WTC11 (cell line): Measurements from ENCODE around the gene LRRC27. TPM values are rescaled to one million over a fixed set of nuclear protein-coding genes. Genes with fewer than 3 reads are reported as not detected.
A peak's percentile ranks its signal among the peaks of the same experiment; 100 is the strongest.

Experiments
- ARID4B ChIP-seq: sonication (generic); formaldehyde crosslinking; IDR thresholded peaks from 2 replicates; pipeline ENCODE4 v1.8.0; 2023; ENCODE audit warnings: missing genetic modification reagents, mild to moderate bottlenecking, borderline replicate concordance
- ATF1 ChIP-seq: sonication (generic); formaldehyde crosslinking; IDR thresholded peaks from 2 replicates; pipeline ENCODE4 v1.8.1; 2023; ENCODE audit warnings: mild to moderate bottlenecking, moderate library complexity, missing genetic modification reagents
- CREM ChIP-seq: sonication (generic); formaldehyde crosslinking; IDR thresholded peaks from 2 replicates; pipeline ENCODE4 v1.8.1; 2022; ENCODE audit warnings: mild to moderate bottlenecking, missing genetic modification reagents, moderate library complexity
- EMX1 ChIP-seq: fragments of 250-450 bp; sonication (Bioruptor Pico); IDR thresholded peaks from 2 replicates; pipeline ENCODE4 v1.8.0; 2021; ENCODE audit warnings: mild to moderate bottlenecking
- ESRRA ChIP-seq: sonication (generic); formaldehyde crosslinking; IDR thresholded peaks from 2 replicates; pipeline ENCODE4 v1.8.1; 2022; ENCODE audit warnings: mild to moderate bottlenecking, missing genetic modification reagents, borderline replicate concordance
- HMGA2 ChIP-seq: fragments of 250-450 bp; sonication (Bioruptor Pico); IDR thresholded peaks from 2 replicates; pipeline ENCODE4 v1.4.0; 2021; ENCODE audit warnings: mild to moderate bottlenecking, moderate library complexity
- IRF2 ChIP-seq: sonication (generic); formaldehyde crosslinking; IDR thresholded peaks from 2 replicates; pipeline ENCODE4 v1.8.0; 2022; ENCODE audit warnings: low read depth, missing genetic modification reagents, borderline replicate concordance
- JAZF1 ChIP-seq: fragments of 250-450 bp; sonication (Bioruptor Pico); IDR thresholded peaks from 2 replicates; pipeline ENCODE4 v1.9.0; 2021; ENCODE audit warnings: moderate library complexity, mild to moderate bottlenecking, inconsistent platforms
- MXD4 ChIP-seq: fragments of 250-450 bp; sonication (Bioruptor Pico); IDR thresholded peaks from 2 replicates; pipeline ENCODE4 v1.8.0; 2021; ENCODE audit warnings: mild to moderate bottlenecking, moderate library complexity, borderline replicate concordance
- NFYB ChIP-seq: sonication (generic); formaldehyde crosslinking; conservative IDR thresholded peaks from 2 replicates; pipeline ENCODE4 v1.8.0; 2022; ENCODE audit warnings: low read depth, missing genetic modification reagents
- PRRX2 ChIP-seq: fragments of 250-450 bp; sonication (Bioruptor Pico); IDR thresholded peaks from 2 replicates; pipeline ENCODE4 v1.8.0; 2021; ENCODE audit warnings: mild to moderate bottlenecking
- RELA ChIP-seq: sonication (generic); formaldehyde crosslinking; IDR thresholded peaks from 2 replicates; pipeline ENCODE4 v1.8.1; 2022; ENCODE audit warnings: missing genetic modification reagents, mild to moderate bottlenecking, borderline replicate concordance
- RORB ChIP-seq: fragments of 250-450 bp; sonication (Bioruptor Pico); IDR thresholded peaks from 2 replicates; pipeline ENCODE4 v1.9.0; 2021; ENCODE audit warnings: mild to moderate bottlenecking
- SMAD3 ChIP-seq: sonication (generic); formaldehyde crosslinking; IDR thresholded peaks from 2 replicates; pipeline ENCODE4 v1.8.0; 2022; ENCODE audit warnings: missing genetic modification reagents, mild to moderate bottlenecking, borderline replicate concordance
- SMAD4 ChIP-seq: sonication (generic); formaldehyde crosslinking; IDR thresholded peaks from 2 replicates; pipeline ENCODE4 v1.8.0; 2022; ENCODE audit warnings: mild to moderate bottlenecking, missing genetic modification reagents
- ZNF423 ChIP-seq: fragments of 250-450 bp; sonication (Bioruptor Pico); IDR thresholded peaks from 2 replicates; pipeline ENCODE4 v2.1.2; 2022; ENCODE audit warnings: mild to moderate bottlenecking, moderate library complexity
- ZNF512 ChIP-seq: sonication (generic); formaldehyde crosslinking; IDR thresholded peaks from 2 replicates; pipeline ENCODE4 v1.8.1; 2022; ENCODE audit warnings: missing genetic modification reagents, borderline replicate concordance
- total RNA-seq: library from RNA; stranded (reverse); gene quantifications from 3 replicates; pipeline ENCODE4 v1.2.3, GENCODE V29; 2021
- TF ChIP-seq, protein P1 (sequence below): sonication (generic); formaldehyde crosslinking; IDR thresholded peaks from 2 replicates; pipeline ENCODE4 v1.8.0; 2023; ENCODE audit warnings: missing genetic modification reagents
- TF ChIP-seq, protein P2 (sequence below): sonication (generic); formaldehyde crosslinking; IDR thresholded peaks from 2 replicates; pipeline ENCODE4 v1.8.1; 2023; ENCODE audit warnings: mild to moderate bottlenecking, missing genetic modification reagents
- TF ChIP-seq, protein P3 (sequence below): sonication (generic); formaldehyde crosslinking; IDR thresholded peaks from 2 replicates; pipeline ENCODE4 v1.8.1; 2023; ENCODE audit warnings: mild to moderate bottlenecking, missing genetic modification reagents, borderline replicate concordance
- TF ChIP-seq, protein P4 (sequence below): sonication (generic); formaldehyde crosslinking; IDR thresholded peaks from 2 replicates; pipeline ENCODE4 v1.8.0; 2022; ENCODE audit warnings: missing genetic modification reagents
- TF ChIP-seq, protein P5 (sequence below): sonication (generic); formaldehyde crosslinking; IDR thresholded peaks from 2 replicates; pipeline ENCODE4 v1.8.1; 2022; ENCODE audit warnings: low read depth, mild to moderate bottlenecking, moderate library complexity, missing genetic modification reagents, borderline replicate concordance

Gene LRRC27
- total RNA-seq, 1 experiment from 2014 or later: 4.4 TPM

DNA sequence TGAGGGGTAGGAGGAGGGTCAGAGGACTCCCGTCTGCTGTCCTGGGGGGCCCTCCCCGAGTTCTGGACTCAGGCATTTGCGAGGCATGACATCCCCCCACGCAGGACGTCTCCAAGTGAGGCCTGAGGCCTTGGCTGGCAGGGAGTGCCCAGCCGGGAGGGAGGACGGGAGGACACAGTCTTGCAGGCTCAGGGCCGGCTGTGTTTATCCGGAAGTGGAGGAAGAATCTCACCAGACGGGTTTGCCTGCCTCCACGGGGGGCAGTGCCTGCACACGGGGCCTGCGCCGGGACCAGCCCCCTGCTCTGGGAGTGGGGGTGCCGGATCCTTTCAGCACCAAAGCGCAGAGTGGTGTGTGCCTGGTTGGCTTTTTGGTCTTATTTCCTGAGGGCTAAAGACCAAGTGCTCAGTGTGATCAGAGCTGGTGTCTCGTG lies 75.9 kb downstream of the LRRC27 start (continued):
- TF ChIP-seq ATF1 (CRISPR knock-in tag): no peak
- peak; percentile 80 for TF ChIP-seq ZNF423
- no peak for TF ChIP-seq NFYB (CRISPR knock-in tag)
- TF ChIP-seq ARID4B (CRISPR knock-in tag): no peak; the same call in 1 of the 2 replicates
- no peak for TF ChIP-seq RORB
- no peak for TF ChIP-seq SMAD4 (CRISPR knock-in tag)
- no peak for TF ChIP-seq CREM (CRISPR knock-in tag)
- TF ChIP-seq, protein P1, sequence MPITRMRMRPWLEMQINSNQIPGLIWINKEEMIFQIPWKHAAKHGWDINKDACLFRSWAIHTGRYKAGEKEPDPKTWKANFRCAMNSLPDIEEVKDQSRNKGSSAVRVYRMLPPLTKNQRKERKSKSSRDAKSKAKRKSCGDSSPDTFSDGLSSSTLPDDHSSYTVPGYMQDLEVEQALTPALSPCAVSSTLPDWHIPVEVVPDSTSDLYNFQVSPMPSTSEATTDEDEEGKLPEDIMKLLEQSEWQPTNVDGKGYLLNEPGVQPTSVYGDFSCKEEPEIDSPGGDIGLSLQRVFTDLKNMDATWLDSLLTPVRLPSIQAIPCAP: no peak
- TF ChIP-seq, protein P2, sequence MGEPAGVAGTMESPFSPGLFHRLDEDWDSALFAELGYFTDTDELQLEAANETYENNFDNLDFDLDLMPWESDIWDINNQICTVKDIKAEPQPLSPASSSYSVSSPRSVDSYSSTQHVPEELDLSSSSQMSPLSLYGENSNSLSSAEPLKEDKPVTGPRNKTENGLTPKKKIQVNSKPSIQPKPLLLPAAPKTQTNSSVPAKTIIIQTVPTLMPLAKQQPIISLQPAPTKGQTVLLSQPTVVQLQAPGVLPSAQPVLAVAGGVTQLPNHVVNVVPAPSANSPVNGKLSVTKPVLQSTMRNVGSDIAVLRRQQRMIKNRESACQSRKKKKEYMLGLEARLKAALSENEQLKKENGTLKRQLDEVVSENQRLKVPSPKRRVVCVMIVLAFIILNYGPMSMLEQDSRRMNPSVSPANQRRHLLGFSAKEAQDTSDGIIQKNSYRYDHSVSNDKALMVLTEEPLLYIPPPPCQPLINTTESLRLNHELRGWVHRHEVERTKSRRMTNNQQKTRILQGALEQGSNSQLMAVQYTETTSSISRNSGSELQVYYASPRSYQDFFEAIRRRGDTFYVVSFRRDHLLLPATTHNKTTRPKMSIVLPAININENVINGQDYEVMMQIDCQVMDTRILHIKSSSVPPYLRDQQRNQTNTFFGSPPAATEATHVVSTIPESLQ (CRISPR knock-in tag): no peak
- TF ChIP-seq, protein P3, sequence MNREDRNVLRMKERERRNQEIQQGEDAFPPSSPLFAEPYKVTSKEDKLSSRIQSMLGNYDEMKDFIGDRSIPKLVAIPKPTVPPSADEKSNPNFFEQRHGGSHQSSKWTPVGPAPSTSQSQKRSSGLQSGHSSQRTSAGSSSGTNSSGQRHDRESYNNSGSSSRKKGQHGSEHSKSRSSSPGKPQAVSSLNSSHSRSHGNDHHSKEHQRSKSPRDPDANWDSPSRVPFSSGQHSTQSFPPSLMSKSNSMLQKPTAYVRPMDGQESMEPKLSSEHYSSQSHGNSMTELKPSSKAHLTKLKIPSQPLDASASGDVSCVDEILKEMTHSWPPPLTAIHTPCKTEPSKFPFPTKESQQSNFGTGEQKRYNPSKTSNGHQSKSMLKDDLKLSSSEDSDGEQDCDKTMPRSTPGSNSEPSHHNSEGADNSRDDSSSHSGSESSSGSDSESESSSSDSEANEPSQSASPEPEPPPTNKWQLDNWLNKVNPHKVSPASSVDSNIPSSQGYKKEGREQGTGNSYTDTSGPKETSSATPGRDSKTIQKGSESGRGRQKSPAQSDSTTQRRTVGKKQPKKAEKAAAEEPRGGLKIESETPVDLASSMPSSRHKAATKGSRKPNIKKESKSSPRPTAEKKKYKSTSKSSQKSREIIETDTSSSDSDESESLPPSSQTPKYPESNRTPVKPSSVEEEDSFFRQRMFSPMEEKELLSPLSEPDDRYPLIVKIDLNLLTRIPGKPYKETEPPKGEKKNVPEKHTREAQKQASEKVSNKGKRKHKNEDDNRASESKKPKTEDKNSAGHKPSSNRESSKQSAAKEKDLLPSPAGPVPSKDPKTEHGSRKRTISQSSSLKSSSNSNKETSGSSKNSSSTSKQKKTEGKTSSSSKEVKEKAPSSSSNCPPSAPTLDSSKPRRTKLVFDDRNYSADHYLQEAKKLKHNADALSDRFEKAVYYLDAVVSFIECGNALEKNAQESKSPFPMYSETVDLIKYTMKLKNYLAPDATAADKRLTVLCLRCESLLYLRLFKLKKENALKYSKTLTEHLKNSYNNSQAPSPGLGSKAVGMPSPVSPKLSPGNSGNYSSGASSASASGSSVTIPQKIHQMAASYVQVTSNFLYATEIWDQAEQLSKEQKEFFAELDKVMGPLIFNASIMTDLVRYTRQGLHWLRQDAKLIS: no peak
- TF ChIP-seq ZNF512 (CRISPR knock-in tag): no peak
- TF ChIP-seq ESRRA: no peak
- TF ChIP-seq, protein P4, sequence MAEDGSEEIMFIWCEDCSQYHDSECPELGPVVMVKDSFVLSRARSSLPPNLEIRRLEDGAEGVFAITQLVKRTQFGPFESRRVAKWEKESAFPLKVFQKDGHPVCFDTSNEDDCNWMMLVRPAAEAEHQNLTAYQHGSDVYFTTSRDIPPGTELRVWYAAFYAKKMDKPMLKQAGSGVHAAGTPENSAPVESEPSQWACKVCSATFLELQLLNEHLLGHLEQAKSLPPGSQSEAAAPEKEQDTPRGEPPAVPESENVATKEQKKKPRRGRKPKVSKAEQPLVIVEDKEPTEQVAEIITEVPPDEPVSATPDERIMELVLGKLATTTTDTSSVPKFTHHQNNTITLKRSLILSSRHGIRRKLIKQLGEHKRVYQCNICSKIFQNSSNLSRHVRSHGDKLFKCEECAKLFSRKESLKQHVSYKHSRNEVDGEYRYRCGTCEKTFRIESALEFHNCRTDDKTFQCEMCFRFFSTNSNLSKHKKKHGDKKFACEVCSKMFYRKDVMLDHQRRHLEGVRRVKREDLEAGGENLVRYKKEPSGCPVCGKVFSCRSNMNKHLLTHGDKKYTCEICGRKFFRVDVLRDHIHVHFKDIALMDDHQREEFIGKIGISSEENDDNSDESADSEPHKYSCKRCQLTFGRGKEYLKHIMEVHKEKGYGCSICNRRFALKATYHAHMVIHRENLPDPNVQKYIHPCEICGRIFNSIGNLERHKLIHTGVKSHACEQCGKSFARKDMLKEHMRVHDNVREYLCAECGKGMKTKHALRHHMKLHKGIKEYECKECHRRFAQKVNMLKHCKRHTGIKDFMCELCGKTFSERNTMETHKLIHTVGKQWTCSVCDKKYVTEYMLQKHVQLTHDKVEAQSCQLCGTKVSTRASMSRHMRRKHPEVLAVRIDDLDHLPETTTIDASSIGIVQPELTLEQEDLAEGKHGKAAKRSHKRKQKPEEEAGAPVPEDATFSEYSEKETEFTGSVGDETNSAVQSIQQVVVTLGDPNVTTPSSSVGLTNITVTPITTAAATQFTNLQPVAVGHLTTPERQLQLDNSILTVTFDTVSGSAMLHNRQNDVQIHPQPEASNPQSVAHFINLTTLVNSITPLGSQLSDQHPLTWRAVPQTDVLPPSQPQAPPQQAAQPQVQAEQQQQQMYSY (CRISPR knock-in tag): no peak
- no peak for TF ChIP-seq JAZF1
- no peak for TF ChIP-seq HMGA2 (CRISPR knock-in tag)
- TF ChIP-seq IRF2 (CRISPR knock-in tag): no peak
- TF ChIP-seq PRRX2 (CRISPR knock-in tag): 0 out of 2 replicates have a peak, but pooled peaks have one; percentile 13
- TF ChIP-seq, protein P5, sequence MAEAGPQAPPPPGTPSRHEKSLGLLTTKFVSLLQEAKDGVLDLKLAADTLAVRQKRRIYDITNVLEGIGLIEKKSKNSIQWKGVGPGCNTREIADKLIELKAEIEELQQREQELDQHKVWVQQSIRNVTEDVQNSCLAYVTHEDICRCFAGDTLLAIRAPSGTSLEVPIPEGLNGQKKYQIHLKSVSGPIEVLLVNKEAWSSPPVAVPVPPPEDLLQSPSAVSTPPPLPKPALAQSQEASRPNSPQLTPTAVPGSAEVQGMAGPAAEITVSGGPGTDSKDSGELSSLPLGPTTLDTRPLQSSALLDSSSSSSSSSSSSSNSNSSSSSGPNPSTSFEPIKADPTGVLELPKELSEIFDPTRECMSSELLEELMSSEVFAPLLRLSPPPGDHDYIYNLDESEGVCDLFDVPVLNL (CRISPR knock-in tag): no peak
- TF ChIP-seq RELA (CRISPR knock-in tag): no peak
- TF ChIP-seq MXD4: no peak
- no peak for TF ChIP-seq SMAD3 (CRISPR knock-in tag)
- TF ChIP-seq EMX1 (CRISPR knock-in tag): no peak
